Measurements from ENCODE around the gene DHFR2.

- TF ChIP-seq, protein P1, sequence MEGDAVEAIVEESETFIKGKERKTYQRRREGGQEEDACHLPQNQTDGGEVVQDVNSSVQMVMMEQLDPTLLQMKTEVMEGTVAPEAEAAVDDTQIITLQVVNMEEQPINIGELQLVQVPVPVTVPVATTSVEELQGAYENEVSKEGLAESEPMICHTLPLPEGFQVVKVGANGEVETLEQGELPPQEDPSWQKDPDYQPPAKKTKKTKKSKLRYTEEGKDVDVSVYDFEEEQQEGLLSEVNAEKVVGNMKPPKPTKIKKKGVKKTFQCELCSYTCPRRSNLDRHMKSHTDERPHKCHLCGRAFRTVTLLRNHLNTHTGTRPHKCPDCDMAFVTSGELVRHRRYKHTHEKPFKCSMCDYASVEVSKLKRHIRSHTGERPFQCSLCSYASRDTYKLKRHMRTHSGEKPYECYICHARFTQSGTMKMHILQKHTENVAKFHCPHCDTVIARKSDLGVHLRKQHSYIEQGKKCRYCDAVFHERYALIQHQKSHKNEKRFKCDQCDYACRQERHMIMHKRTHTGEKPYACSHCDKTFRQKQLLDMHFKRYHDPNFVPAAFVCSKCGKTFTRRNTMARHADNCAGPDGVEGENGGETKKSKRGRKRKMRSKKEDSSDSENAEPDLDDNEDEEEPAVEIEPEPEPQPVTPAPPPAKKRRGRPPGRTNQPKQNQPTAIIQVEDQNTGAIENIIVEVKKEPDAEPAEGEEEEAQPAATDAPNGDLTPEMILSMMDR (IDR thresholded peaks at IDR 0.05): no peak
- no peak for TF ChIP-seq POLR2A (IDR thresholded peaks at IDR 0.05)
These were observed 54.5 kb downstream of the DHFR2 start for GRCh38 chr3:94008253-94008652.

Measured in uterus (tissue), 2 donors.